Gastrocnemius medialis (tissue), 4 donors: ENCODE results near the gene DOC2A. TPM values are rescaled to one million over a fixed set of nuclear protein-coding genes. Genes with fewer than 3 reads are reported as not detected.

ENCODE experiments used
- ATAC-seq, 2 donors: fragments of 150-250 bp; one replicate each; pipeline ENCODE4 v1.9.1; 2016
- DNase-seq, 2 donors: peaks; one replicate each; pipeline ENCODE4 v3.0.0-alpha.2; 2019
- H3K27ac ChIP-seq, 4 donors: fragments of 200-600 bp; sonication (generic); 1 replicate in 1 of 4; 2 replicates in 3 of 4; pipeline ENCODE4 v1.5.1; 2016 to 2018; ENCODE audit warnings: mild to moderate bottlenecking in 2 of 4, moderate library complexity in 1 of 4
- H3K27me3 ChIP-seq, 3 donors: fragments of 200-600 bp; sonication (generic) in 2 of 3; 1 replicate in 1 of 3; 2 replicates in 2 of 3; pipeline versions ENCODE4 v1.5.1 to v1.6.0; 2016 to 2019; ENCODE audit warnings: mild to moderate bottlenecking in 1 of 3, moderate library complexity in 1 of 3
- H3K36me3 ChIP-seq, 2 donors: fragments of 200-600 bp; sonication (generic) in 1 of 2; one replicate each; pipeline ENCODE4 v1.5.1; 2017 to 2018
- H3K4me1 ChIP-seq, 2 donors: fragments of 200-600 bp; sonication (generic) in 1 of 2; one replicate each; pipeline ENCODE4 v1.5.1; 2016 to 2017; ENCODE audit warnings: mild to moderate bottlenecking in 2 of 2
- H3K4me3 ChIP-seq, 4 donors: fragments of 200-600 bp; sonication (generic) in 3 of 4; 1 replicate in 1 of 4; 2 replicates in 3 of 4; pipeline ENCODE4 v1.5.1; 2016 to 2019; ENCODE audit warnings: mild to moderate bottlenecking in 2 of 4
- H3K9me3 ChIP-seq, 3 donors: fragments of 200-600 bp; sonication (generic) in 2 of 3; 1 replicate in 1 of 3; 2 replicates in 2 of 3; pipeline ENCODE4 v1.5.1; 2016 to 2019
- POLR2A ChIP-seq, 2 donors: fragments of 450-650 bp; IDR thresholded peaks; one replicate each; pipeline ENCODE4 v1.6.1; 2017; ENCODE audit warnings: antibody characterized with exemption in 2 of 2, mild to moderate bottlenecking in 2 of 2, moderate library complexity in 2 of 2
- in situ Hi-C, 4 donors: fragments of 200-750 bp; cut with MboI; loops; one replicate each; pipeline versions ENCODE4 v1.15.0 to v1.8.0; 2017; ENCODE audit warnings: low sequenced_read_pairs in 4 of 4
- intact Hi-C: fragments of 100-400 bp; cut with DNase I; formaldehyde crosslinking; loops from one replicate; pipeline ENCODE4 v1.15.1; 2023; ENCODE audit warnings: low total_unique reads
- total RNA-seq, 4 donors: library from RNA; depleted of rRNA; stranded (reverse); fragments of >200 nt; gene quantifications; one replicate each; pipeline versions ENCODE4 v1.1.0 to v1.2.3, GENCODE V29; 2016
- TF ChIP-seq, protein P1 (sequence below), 5 experiments: fragments of 450-650 bp in 3 of 5; fragments of 200-600 bp in 2 of 5; sonication (generic) in 2 of 5; IDR thresholded peaks in 4 of 5; conservative IDR thresholded peaks in 1 of 5; 1 replicate in 4 of 5; 2 replicates in 1 of 5; pipeline ENCODE4 v1.5.1; 2016 to 2019; ENCODE audit warnings: antibody characterized with exemption in 5 of 5, mild to moderate bottlenecking in 3 of 5, moderate library complexity in 3 of 5

Gene DOC2A
- total RNA-seq, 4 donors from 2014 or later, result not detected

DNA sequence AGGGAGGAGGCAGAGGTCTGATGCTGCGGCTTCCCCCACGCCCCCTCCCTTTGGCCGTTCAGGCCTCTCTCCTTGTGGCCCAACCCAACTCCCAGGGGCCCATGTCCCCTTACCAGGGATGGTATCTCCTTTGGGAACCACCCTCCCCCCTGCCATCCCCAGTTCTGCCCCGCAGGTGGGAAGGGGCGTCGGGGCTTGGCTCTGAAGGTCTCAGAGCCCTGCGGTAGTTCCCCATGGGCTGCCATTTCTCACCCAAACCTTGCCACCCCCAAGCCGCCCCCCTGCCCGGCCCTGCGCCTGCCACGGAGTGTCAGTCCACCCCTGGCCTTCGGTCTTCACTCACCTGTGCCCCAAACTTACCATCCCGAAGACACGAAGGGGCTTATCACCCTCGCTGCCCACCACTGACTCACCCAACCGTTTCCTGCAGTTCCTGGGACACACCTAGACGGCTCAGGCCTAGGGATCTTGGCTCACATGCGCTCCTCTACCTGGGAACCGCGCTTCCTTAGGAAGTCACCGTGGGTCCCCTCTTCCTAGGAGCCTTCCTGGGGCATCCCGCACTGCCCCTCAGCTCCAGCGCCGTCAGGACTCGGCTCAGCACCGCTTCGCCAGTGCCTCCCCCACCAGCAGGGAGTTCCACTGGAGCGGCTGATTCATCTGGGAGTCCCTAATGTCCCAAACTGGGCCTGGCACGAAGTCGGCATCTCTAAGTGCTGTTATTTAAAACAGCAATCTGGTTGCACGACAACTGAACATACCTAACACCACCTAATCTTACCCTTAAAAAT, 1.1 kb upstream of the DOC2A start:
- H3K4me3 ChIP-seq, result peak overlapping the region in 1 of 4 donors; percentile 23
- H3K27me3 ChIP-seq, result peaks cover 36 to 40% (median 37%) of the 10 kb centered on the region in 3 donors
- DNase-seq, result no peak
- no peak for TF ChIP-seq POLR2A (IDR thresholded peaks at IDR 0.05)
- TF ChIP-seq, protein P1, sequence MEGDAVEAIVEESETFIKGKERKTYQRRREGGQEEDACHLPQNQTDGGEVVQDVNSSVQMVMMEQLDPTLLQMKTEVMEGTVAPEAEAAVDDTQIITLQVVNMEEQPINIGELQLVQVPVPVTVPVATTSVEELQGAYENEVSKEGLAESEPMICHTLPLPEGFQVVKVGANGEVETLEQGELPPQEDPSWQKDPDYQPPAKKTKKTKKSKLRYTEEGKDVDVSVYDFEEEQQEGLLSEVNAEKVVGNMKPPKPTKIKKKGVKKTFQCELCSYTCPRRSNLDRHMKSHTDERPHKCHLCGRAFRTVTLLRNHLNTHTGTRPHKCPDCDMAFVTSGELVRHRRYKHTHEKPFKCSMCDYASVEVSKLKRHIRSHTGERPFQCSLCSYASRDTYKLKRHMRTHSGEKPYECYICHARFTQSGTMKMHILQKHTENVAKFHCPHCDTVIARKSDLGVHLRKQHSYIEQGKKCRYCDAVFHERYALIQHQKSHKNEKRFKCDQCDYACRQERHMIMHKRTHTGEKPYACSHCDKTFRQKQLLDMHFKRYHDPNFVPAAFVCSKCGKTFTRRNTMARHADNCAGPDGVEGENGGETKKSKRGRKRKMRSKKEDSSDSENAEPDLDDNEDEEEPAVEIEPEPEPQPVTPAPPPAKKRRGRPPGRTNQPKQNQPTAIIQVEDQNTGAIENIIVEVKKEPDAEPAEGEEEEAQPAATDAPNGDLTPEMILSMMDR (IDR thresholded peaks at IDR 0.05 in 4 of 5, conservative IDR thresholded peaks at IDR 0.05 in 1 of 5), result no peak
- H3K27ac ChIP-seq, result no peak overlapping the region
- intact Hi-C loops, result no loop called here
- peaks cover 3 to 9% of the 10 kb centered on the region in 2 donors for H3K4me1 ChIP-seq
- in situ Hi-C loops, result loop anchor here in 1 of 4 donors (25.0 kb wide), 1 partner anchor 325 kb away; the partner anchor contains the start of gene QPRT
- no peaks in the 10 kb centered on the region for H3K9me3 ChIP-seq
- H3K36me3 ChIP-seq, result no peaks in the 10 kb centered on the region
- ATAC-seq, result no peak

DNA sequence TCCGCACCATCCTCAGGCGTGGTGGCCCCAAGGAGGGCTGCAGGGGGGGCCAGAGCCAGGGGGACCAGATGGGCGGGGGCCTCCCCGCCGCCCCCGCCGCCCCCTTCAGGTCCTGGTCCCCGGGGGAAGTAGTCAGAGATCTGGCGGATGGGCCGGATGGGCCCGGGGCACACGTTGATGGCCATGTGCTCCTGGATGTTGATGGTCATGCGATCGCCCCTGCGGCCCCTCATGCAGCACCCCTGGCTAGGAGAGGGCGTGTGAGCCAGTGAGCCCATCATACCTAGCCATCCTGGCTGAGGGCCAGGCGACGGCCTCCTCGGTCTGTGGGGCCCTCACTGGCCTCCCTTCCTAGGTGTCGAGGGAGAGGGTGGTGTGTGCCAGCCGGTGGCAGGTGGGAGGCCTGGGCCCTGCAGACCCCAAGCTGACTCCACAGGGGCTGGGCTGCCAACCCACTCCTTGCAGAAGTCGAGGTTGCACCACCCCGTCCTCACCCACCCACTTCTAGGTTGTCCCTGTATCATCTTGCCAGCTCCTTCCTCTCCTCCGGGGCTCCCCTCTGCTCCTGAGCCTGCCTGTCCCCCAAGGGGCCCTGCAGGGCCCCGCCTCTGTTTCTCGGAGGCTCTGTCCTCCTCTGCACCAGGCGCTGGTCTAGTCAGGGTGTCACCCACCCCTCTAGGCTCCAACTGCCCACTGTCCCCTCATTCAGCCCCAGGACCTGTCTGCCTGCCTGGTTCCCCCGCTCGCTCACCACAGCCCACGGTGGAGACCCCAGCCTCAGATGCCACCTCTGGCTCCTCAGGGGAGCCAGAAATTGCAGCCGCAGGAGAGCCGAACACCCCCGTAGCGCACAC, 610 bp downstream of the DOC2A start:
- no peak for TF ChIP-seq POLR2A (IDR thresholded peaks at IDR 0.05)
- TF ChIP-seq, protein P1 (IDR thresholded peaks at IDR 0.05 in 4 of 5, conservative IDR thresholded peaks at IDR 0.05 in 1 of 5), result no peak
- ATAC-seq (no peak), DNase-seq (no peak)
- in situ Hi-C loops, result loop anchor here in 1 of 4 donors (25.0 kb wide), 1 partner anchor 323 kb away; the partner anchor contains the start of gene QPRT
- Histone ChIP-seq H3K36me3 (no peaks in the 10 kb centered on the region), H3K27me3 (peaks cover 36 to 40% (median 37%) of the 10 kb centered on the region in 3 donors), H3K27ac (no peak overlapping the region), H3K4me1 (peaks cover 3 to 9% of the 10 kb centered on the region in 2 donors), H3K9me3 (no peaks in the 10 kb centered on the region), H3K4me3 (peak overlapping the region in 3 of 4 donors; percentile 7 to 23 (median 18))
- intact Hi-C loops, result no loop called here

DNA sequence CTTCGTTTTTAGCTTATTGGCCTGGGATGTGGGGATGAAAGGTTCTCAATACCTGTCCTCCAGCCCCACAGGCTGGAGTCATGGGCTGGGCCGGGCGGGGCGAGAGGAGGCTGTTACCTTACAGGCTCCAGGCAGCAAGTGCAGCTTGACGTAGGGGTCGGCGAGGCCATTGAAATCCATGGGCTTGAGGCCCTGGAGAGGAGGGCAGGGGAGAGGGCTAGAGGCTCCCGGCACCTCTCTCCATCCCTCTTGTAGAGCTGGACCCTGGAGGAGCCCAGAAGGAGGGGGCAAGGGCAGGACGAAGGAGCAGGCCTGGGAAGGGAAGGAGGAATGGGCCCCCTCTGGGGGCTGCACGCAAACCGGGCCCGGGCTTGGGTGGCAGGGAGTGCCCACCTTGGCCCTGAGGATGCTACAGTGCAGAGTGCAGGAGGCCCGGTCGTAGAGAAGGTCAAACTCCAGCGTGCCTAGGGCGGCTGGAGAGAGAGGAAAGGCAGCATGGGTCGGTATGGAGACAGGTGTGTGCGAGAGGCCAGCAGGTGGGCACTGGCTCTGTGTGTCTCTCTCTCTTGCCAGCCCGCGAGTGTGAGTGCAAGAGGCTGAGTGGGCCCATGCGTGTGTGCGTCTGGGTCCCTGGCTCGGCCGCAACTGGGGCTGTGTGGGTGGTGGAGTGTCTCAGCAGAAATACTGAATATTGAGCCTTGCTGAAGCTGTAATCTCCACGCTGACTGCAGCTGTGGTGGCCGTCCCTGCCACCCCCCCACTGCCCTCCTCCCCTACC, 1.6 kb downstream of the DOC2A start:
- DNase-seq, result no peak
- intact Hi-C loops, result no loop called here
- in situ Hi-C loops, result loop anchor here in 1 of 4 donors (25.0 kb wide), 1 partner anchor 322 kb away; the partner anchor contains the start of gene QPRT

More for the DNA sequence above, 1.6 kb downstream of the DOC2A start:
- H3K4me3 ChIP-seq, result no peak overlapping the region
- TF ChIP-seq, protein P1 (IDR thresholded peaks at IDR 0.05 in 4 of 5, conservative IDR thresholded peaks at IDR 0.05 in 1 of 5), result no peak
- no peak for TF ChIP-seq POLR2A (IDR thresholded peaks at IDR 0.05)
- peaks cover 3 to 9% of the 10 kb centered on the region in 2 donors for H3K4me1 ChIP-seq
- H3K36me3 ChIP-seq, result no peaks in the 10 kb centered on the region
- ATAC-seq, result no peak
- no peak overlapping the region for H3K27ac ChIP-seq
- H3K9me3 ChIP-seq, result no peaks in the 10 kb centered on the region
- peaks cover 36 to 40% (median 37%) of the 10 kb centered on the region in 3 donors for H3K27me3 ChIP-seq
